Calu3 (cell line): ENCODE data around the gene NCLN. TPM values are rescaled to one million over a fixed set of nuclear protein-coding genes. Genes with fewer than 3 reads are reported as not detected.
"Not testable (repeated sequence)": the region's sequence is repeated elsewhere in the genome, so short reads cannot be mapped to it uniquely, and the experiment has no call there.

ENCODE experiments used
- BruUV-seq: library from RNA; stranded (reverse); fragments of 400-500 nt; replicated peaks from 2 replicates; lab custom pipeline; 2021; lab: Mats Ljungman, UMichigan
- CTCF ChIA-PET: fragments of 300-600 bp; sonication (Branson Sonifier 250); formaldehyde crosslinking; loops from one replicate; lab custom pipeline; 2022; ENCODE audit warnings: antibody characterized with exemption; lab: Charles Lee
- DNase-seq: peaks from one replicate; pipeline ENCODE4 v3.0.0; 2022
- H3K27ac Mint-ChIP-seq: one replicate; pipeline ENCODE4 v1.8.0; 2022; ENCODE audit warnings: mixed read lengths; ENCODE audit not compliant: unreplicated experiment
- H3K27me3 Mint-ChIP-seq: one replicate; pipeline ENCODE4 v1.8.0; 2022; ENCODE audit warnings: mixed read lengths; ENCODE audit not compliant: unreplicated experiment
- H3K36me3 Mint-ChIP-seq: one replicate; pipeline ENCODE4 v1.8.0; 2022; ENCODE audit warnings: mild to moderate bottlenecking, moderate library complexity, mixed read lengths; ENCODE audit not compliant: insufficient read depth, unreplicated experiment
- H3K4me1 Mint-ChIP-seq: one replicate; pipeline ENCODE4 v1.8.0; 2022; ENCODE audit warnings: mild to moderate bottlenecking, low read depth, mixed read lengths; ENCODE audit not compliant: unreplicated experiment
- H3K4me3 Mint-ChIP-seq: one replicate; pipeline ENCODE4 v1.8.0; 2022; ENCODE audit warnings: mild to moderate bottlenecking, low read depth, moderate library complexity, mixed read lengths; ENCODE audit not compliant: unreplicated experiment
- H3K9me3 Mint-ChIP-seq: one replicate; pipeline ENCODE4 v1.8.0; 2022; ENCODE audit warnings: low read depth, mixed read lengths; ENCODE audit not compliant: unreplicated experiment
- CTCF ChIP-seq: fragments of 200-600 bp; IDR thresholded peaks from one replicate; pipeline ENCODE4 v1.8.0; 2022; ENCODE audit warnings: antibody characterized with exemption; ENCODE audit not compliant: unreplicated experiment
- intact Hi-C: fragments of 100-400 bp; cut with micrococcal nuclease; formaldehyde crosslinking; loops from one replicate; pipeline ENCODE4 v1.10.0; 2022; ENCODE audit not compliant: unreplicated experiment
- total RNA-seq: library from RNA; stranded (reverse); gene quantifications from 2 replicates; pipeline ENCODE4 v1.2.3, GENCODE V29; 2022

The NCLN gene
- total RNA-seq, 1 experiment from 2014 or later, result 79.6 TPM

GRCh38 chr19:3216874-3217273 is 31.1 kb downstream of the NCLN start:
- DNase-seq, result no peak
- Mint-ChIP-seq H3K27ac (no peak overlapping the region), H3K4me3 (no peak overlapping the region), H3K9me3 (no peaks in the 10 kb centered on the region), H3K36me3 (no peaks in the 10 kb centered on the region), H3K27me3 (no peaks in the 10 kb centered on the region), H3K4me1 (no peaks in the 10 kb centered on the region)
- CTCF ChIA-PET, result no interaction called here
- TF ChIP-seq CTCF, result no peak
- no TSS peak for BruUV-seq
- intact Hi-C loops, result no loop called here

- no peak for TF ChIP-seq CTCF
- Mint-ChIP-seq H3K4me1 (no peaks in the 10 kb centered on the region), H3K9me3 (no peaks in the 10 kb centered on the region), H3K27ac (no peak overlapping the region), H3K27me3 (no peaks in the 10 kb centered on the region), H3K36me3 (no peaks in the 10 kb centered on the region), H3K4me3 (no peak overlapping the region)
- intact Hi-C loops, result no loop called here
- no peak for DNase-seq
- no TSS peak for BruUV-seq
- CTCF ChIA-PET, result no interaction called here
Measured at GRCh38 chr19:3220576-3220975, 34.8 kb downstream of the NCLN start.

- CTCF ChIA-PET, intact Hi-C loops, H3K4me3 Mint-ChIP-seq, H3K27me3 Mint-ChIP-seq, DNase-seq, H3K4me1 Mint-ChIP-seq, H3K9me3 Mint-ChIP-seq, BruUV-seq, H3K36me3 Mint-ChIP-seq, H3K27ac Mint-ChIP-seq: not testable (repeated sequence)
Measured at GRCh38 chr19:3221576-3221975, 35.8 kb downstream of the NCLN start.

GRCh38 chr19:3222709-3223108 is 37.0 kb downstream of the NCLN start:
- no peak for TF ChIP-seq CTCF
- H3K27me3 Mint-ChIP-seq, result no peaks in the 10 kb centered on the region
- no peaks in the 10 kb centered on the region for H3K9me3 Mint-ChIP-seq
- intact Hi-C loops, result no loop called here
- no peaks in the 10 kb centered on the region for H3K4me1 Mint-ChIP-seq
- DNase-seq, result no peak
- H3K27ac Mint-ChIP-seq, result no peak overlapping the region
- BruUV-seq, result no TSS peak
- no peak overlapping the region for H3K4me3 Mint-ChIP-seq
- CTCF ChIA-PET, result no interaction called here
- H3K36me3 Mint-ChIP-seq, result no peaks in the 10 kb centered on the region

GRCh38 chr19:3224346-3225168 is 38.8 kb downstream of the NCLN start, which contains the start of gene CELF5:
Gene CELF5, plus strand, starts transcription at chr19:3224661. Its CDS starts 79 bp downstream, at chr19:3224740.
- intact Hi-C loops, result no loop called here
- H3K9me3 Mint-ChIP-seq, result no peaks in the 10 kb centered on the region
- H3K27ac Mint-ChIP-seq, result no peak within 1 kb of the TSS
- CTCF ChIA-PET, result no interaction called here
- peaks cover 5% of the 10 kb centered on the region for H3K36me3 Mint-ChIP-seq
- TF ChIP-seq CTCF, result peak; percentile 18
- peak; percentile 43 for DNase-seq
- no peaks in the 10 kb centered on the region for H3K27me3 Mint-ChIP-seq
- no peaks in the 10 kb centered on the region for H3K4me1 Mint-ChIP-seq
- BruUV-seq, result no TSS peak
- H3K4me3 Mint-ChIP-seq, result peak within 1 kb of the TSS; percentile 36
